ENCODE results near the gene C1orf232. TPM values are rescaled to one million over a fixed set of nuclear protein-coding genes. Genes with fewer than 3 reads are reported as not detected.

The C1orf232 gene
- total RNA-seq, 1 experiment from 2014 or later, result not detected

- no peak overlapping the region for H3K4me3 Mint-ChIP-seq (ENCODE audit: unreplicated experiment)
- POLR2A ChIA-PET, result no interaction called here
- DNase-seq, result no peak
- no peak for TF ChIP-seq CTCF (IDR thresholded peaks at IDR 0.05; ENCODE audit: insufficient read depth in 1 of 2, low read depth in 1 of 2, low read length in 1 of 2, severe bottlenecking in 1 of 2, unreplicated experiment in 1 of 2)
- H3K36me3 Mint-ChIP-seq (ENCODE audit: insufficient read depth, unreplicated experiment), result no peaks in the 10 kb centered on the region
- no peaks in the 10 kb centered on the region for H3K9me3 ChIP-seq
- H3K4me1 ChIP-seq, result peaks cover 9% of the 10 kb centered on the region; the same call in 1 of the 2 replicates
- CTCF ChIA-PET, result no interaction called here
- H3K27ac Mint-ChIP-seq (ENCODE audit: unreplicated experiment), result no peak overlapping the region
- H3K36me3 ChIP-seq (ENCODE audit: control insufficient read depth, insufficient read depth, low read length), result no peaks in the 10 kb centered on the region
- H3K27me3 Mint-ChIP-seq (ENCODE audit: insufficient read depth, unreplicated experiment), result no peaks in the 10 kb centered on the region
- H3K9me3 Mint-ChIP-seq (ENCODE audit: unreplicated experiment), result no peaks in the 10 kb centered on the region
- intact Hi-C loops (cut with micrococcal nuclease; ENCODE audit: unreplicated experiment), result no loop called here
- no TSS peak for BruUV-seq (replicated peaks)
- H3K4me3 ChIP-seq (ENCODE audit: low read depth, low read length), result no peak overlapping the region
- no peaks in the 10 kb centered on the region for H3K4me1 Mint-ChIP-seq (ENCODE audit: low read depth, unreplicated experiment)
- no peaks in the 10 kb centered on the region for H3K27me3 ChIP-seq (replicated peaks; ENCODE audit: control insufficient read depth, insufficient read depth, low read length)
Observed at GRCh38 chr1:26125382-26125781, 43.4 kb downstream of the C1orf232 start.

GRCh38 chr1:26124418-26125331, 44.1 kb downstream of the C1orf232 start:
- CTCF ChIA-PET, result no interaction called here
- H3K27ac Mint-ChIP-seq (ENCODE audit: unreplicated experiment), result no peak overlapping the region

More at GRCh38 chr1:26124418-26125331, 44.1 kb downstream of the C1orf232 start:
- TF ChIP-seq CTCF (IDR thresholded peaks at IDR 0.05; ENCODE audit: insufficient read depth in 1 of 2, low read depth in 1 of 2, low read length in 1 of 2, severe bottlenecking in 1 of 2, unreplicated experiment in 1 of 2), result no peak
- Mint-ChIP-seq H3K4me3 (ENCODE audit: unreplicated experiment) (no peak overlapping the region), H3K36me3 (ENCODE audit: insufficient read depth, unreplicated experiment) (no peaks in the 10 kb centered on the region), H3K4me1 (ENCODE audit: low read depth, unreplicated experiment) (no peaks in the 10 kb centered on the region), H3K9me3 (ENCODE audit: unreplicated experiment) (no peaks in the 10 kb centered on the region), H3K27me3 (ENCODE audit: insufficient read depth, unreplicated experiment) (no peaks in the 10 kb centered on the region)
- BruUV-seq (replicated peaks), result no TSS peak
- H3K27me3 ChIP-seq (replicated peaks; ENCODE audit: control insufficient read depth, insufficient read depth, low read length), result no peaks in the 10 kb centered on the region
- no peaks in the 10 kb centered on the region for H3K9me3 ChIP-seq
- DNase-seq, result no peak
- intact Hi-C loops (cut with micrococcal nuclease; ENCODE audit: unreplicated experiment), result no loop called here
- no peak overlapping the region for H3K4me3 ChIP-seq (ENCODE audit: low read depth, low read length)
- POLR2A ChIA-PET, result no interaction called here
- peaks cover 9% of the 10 kb centered on the region; the same call in 1 of the 2 replicates for H3K4me1 ChIP-seq
- no peaks in the 10 kb centered on the region for H3K36me3 ChIP-seq (ENCODE audit: control insufficient read depth, insufficient read depth, low read length)
